HepG2 (cell line): ENCODE results near the gene NR3C2. TPM values are rescaled to one million over a fixed set of nuclear protein-coding genes. Genes with fewer than 3 reads are reported as not detected.

Experiments used
- BCL6 ChIP-seq: IDR thresholded peaks from 2 replicates; pipeline ENCODE4 v1.6.1; 2016; ENCODE audit warnings: missing genetic modification reagents, missing compliant biosample characterization
- FLYWCH1 ChIP-seq: sonication (generic); formaldehyde crosslinking; IDR thresholded peaks from 2 replicates; pipeline ENCODE4 v1.8.1; 2023; ENCODE audit warnings: mild to moderate bottlenecking, missing genetic modification reagents
- FOXO1 ChIP-seq: sonication (generic); formaldehyde crosslinking; IDR thresholded peaks from 2 replicates; pipeline ENCODE4 v1.4.0; 2020; ENCODE audit warnings: missing genetic modification reagents
- GFI1 ChIP-seq: sonication (generic); formaldehyde crosslinking; IDR thresholded peaks from 2 replicates; pipeline ENCODE4 v1.5.0; 2020; ENCODE audit warnings: missing genetic modification reagents, mild to moderate bottlenecking, borderline replicate concordance
- LCORL ChIP-seq, 2 experiments: fragments of 450-650 bp in 1 of 2; sonication (generic) in 1 of 2; formaldehyde crosslinking in 1 of 2; IDR thresholded peaks; 2 replicates each; pipeline versions ENCODE4 v1.5.0 to v1.6.1; 2017 to 2020; ENCODE audit warnings: antibody characterized with exemption in 1 of 2, missing genetic modification reagents in 1 of 2
- NCOA2 ChIP-seq: sonication (generic); formaldehyde crosslinking; IDR thresholded peaks from 2 replicates; pipeline ENCODE4 v1.8.0; 2022; ENCODE audit warnings: inconsistent platforms
- NCOR1 ChIP-seq: fragments of 200-600 bp; sonication (generic); IDR thresholded peaks from 2 replicates; pipeline ENCODE4 v1.7.0; 2017; ENCODE audit warnings: antibody characterized with exemption, low read length, borderline replicate concordance
- SIN3A ChIP-seq: IDR thresholded peaks from 2 replicates; pipeline ENCODE4 v1.6.1; 2011; ENCODE audit warnings: low read depth, mild to moderate bottlenecking, control low read depth, low read length, borderline replicate concordance
- SMAD3 ChIP-seq: sonication (generic); formaldehyde crosslinking; IDR thresholded peaks from 2 replicates; pipeline ENCODE4 v1.4.0; 2020; ENCODE audit warnings: missing genetic modification reagents
- SOX5 ChIP-seq: IDR thresholded peaks from 2 replicates; pipeline ENCODE4 v1.6.1; 2016; ENCODE audit warnings: borderline replicate concordance
- ZBTB7B ChIP-seq: sonication (generic); formaldehyde crosslinking; IDR thresholded peaks from 2 replicates; pipeline ENCODE4 v1.4.0; 2020; ENCODE audit warnings: missing genetic modification reagents
- polyA plus RNA-seq, 8 experiments: library from polyadenylated mRNA; depleted of rRNA in 3 of 8; stranded (reverse) in 7 of 8; unstranded in 1 of 8; fragments of >200 nt; fragmentation: Illumina TruSeq in 4 of 8; extraction: Trizol in 4 of 8; gene quantifications; 2 replicates each; pipeline versions ENCODE4 v1.2.1 to v1.2.3, GENCODE V29; 2011 to 2016; ENCODE audit warnings: low read depth in 4 of 8, missing spikeins in 1 of 8, mixed read lengths in 1 of 8; ENCODE audit not compliant: insufficient read depth in 1 of 8
- total RNA-seq, 5 experiments: library from RNA; depleted of rRNA; stranded (reverse); fragments of >200 nt; fragmentation: Illumina TruSeq; extraction: Trizol; gene quantifications; 2 replicates each; pipeline ENCODE4 v1.2.3, GENCODE V29; 2016; ENCODE audit warnings: low read depth in 1 of 5
- TF ChIP-seq, protein P1 (sequence below): sonication (generic); formaldehyde crosslinking; conservative IDR thresholded peaks from 2 replicates; pipeline ENCODE4 v1.4.0; 2020; ENCODE audit warnings: mild to moderate bottlenecking, missing genetic modification reagents, moderate library complexity
- TF ChIP-seq, protein P2 (sequence below): sonication (generic); formaldehyde crosslinking; IDR thresholded peaks from 2 replicates; pipeline ENCODE4 v1.5.0; 2020; ENCODE audit warnings: missing genetic modification reagents, mild to moderate bottlenecking, borderline replicate concordance
- TF ChIP-seq, protein P3 (sequence below): sonication (generic); formaldehyde crosslinking; IDR thresholded peaks from 2 replicates; pipeline ENCODE4 v1.4.0; 2020; ENCODE audit warnings: missing genetic modification reagents
- TF ChIP-seq, protein P4 (sequence below): sonication (generic); formaldehyde crosslinking; IDR thresholded peaks from 2 replicates; pipeline ENCODE4 v1.4.0; 2020; ENCODE audit warnings: missing genetic modification reagents
- TF ChIP-seq, protein P5 (sequence below): sonication (generic); formaldehyde crosslinking; IDR thresholded peaks from 2 replicates; pipeline ENCODE4 v1.4.0; 2020; ENCODE audit warnings: missing genetic modification reagents, borderline replicate concordance

NR3C2 gene
- total and polyA plus RNA-seq, 2 of the 13 experiments (the other 11 are each of a cell fraction or from before 2014, with no cell fraction given) = 0.26 to 0.46 TPM

DNA sequence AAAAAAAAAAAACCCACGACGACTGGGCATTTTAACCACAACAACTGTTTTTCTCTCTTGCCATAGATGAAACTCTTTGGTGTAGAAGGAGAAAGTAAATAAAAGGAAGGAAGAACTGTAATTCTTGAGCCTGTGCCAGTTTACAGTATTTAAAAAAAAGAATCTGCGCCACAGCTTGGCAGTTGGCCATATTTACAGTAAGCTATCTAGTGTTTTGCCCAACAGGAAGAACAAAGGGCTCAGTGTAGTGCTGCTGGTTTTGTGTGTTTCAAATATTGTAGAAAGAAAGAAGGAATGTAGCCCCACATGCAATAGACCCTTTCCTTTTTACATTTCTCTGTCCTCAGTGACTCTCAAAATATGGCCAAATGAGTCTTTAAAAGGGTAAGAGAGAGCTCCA, 66.1 kb downstream of the NR3C2 start (continued):
- peak; percentile 81 for TF ChIP-seq BCL6 (CRISPR knock-in tag)
- TF ChIP-seq, protein P1, sequence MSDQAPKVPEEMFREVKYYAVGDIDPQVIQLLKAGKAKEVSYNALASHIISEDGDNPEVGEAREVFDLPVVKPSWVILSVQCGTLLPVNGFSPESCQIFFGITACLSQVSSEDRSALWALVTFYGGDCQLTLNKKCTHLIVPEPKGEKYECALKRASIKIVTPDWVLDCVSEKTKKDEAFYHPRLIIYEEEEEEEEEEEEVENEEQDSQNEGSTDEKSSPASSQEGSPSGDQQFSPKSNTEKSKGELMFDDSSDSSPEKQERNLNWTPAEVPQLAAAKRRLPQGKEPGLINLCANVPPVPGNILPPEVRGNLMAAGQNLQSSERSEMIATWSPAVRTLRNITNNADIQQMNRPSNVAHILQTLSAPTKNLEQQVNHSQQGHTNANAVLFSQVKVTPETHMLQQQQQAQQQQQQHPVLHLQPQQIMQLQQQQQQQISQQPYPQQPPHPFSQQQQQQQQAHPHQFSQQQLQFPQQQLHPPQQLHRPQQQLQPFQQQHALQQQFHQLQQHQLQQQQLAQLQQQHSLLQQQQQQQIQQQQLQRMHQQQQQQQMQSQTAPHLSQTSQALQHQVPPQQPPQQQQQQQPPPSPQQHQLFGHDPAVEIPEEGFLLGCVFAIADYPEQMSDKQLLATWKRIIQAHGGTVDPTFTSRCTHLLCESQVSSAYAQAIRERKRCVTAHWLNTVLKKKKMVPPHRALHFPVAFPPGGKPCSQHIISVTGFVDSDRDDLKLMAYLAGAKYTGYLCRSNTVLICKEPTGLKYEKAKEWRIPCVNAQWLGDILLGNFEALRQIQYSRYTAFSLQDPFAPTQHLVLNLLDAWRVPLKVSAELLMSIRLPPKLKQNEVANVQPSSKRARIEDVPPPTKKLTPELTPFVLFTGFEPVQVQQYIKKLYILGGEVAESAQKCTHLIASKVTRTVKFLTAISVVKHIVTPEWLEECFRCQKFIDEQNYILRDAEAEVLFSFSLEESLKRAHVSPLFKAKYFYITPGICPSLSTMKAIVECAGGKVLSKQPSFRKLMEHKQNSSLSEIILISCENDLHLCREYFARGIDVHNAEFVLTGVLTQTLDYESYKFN (CRISPR knock-in tag) = peak; percentile 75
- TF ChIP-seq SIN3A = no peak
- peak; percentile 92 for TF ChIP-seq SOX5 (CRISPR knock-in tag)
- TF ChIP-seq LCORL (IDR thresholded peaks at IDR 0.05) = no peak
- 0 out of 2 replicates have a peak, but pooled peaks have one; percentile 38 for TF ChIP-seq LCORL (CRISPR knock-in tag; IDR thresholded peaks at IDR 0.05)
- TF ChIP-seq GFI1 (CRISPR knock-in tag) = 0 out of 2 replicates have a peak, but pooled peaks have one; percentile 24
- TF ChIP-seq NCOA2 = peak; percentile 82
- TF ChIP-seq, protein P2, sequence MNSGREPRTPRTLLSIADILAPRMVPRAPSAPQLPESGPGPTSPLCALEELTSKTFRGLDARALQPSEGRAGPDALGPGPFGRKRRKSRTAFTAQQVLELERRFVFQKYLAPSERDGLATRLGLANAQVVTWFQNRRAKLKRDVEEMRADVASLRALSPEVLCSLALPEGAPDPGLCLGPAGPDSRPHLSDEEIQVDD (CRISPR knock-in tag) = no peak
- TF ChIP-seq ZBTB7B (CRISPR knock-in tag) = peak; percentile 73
- TF ChIP-seq, protein P3, sequence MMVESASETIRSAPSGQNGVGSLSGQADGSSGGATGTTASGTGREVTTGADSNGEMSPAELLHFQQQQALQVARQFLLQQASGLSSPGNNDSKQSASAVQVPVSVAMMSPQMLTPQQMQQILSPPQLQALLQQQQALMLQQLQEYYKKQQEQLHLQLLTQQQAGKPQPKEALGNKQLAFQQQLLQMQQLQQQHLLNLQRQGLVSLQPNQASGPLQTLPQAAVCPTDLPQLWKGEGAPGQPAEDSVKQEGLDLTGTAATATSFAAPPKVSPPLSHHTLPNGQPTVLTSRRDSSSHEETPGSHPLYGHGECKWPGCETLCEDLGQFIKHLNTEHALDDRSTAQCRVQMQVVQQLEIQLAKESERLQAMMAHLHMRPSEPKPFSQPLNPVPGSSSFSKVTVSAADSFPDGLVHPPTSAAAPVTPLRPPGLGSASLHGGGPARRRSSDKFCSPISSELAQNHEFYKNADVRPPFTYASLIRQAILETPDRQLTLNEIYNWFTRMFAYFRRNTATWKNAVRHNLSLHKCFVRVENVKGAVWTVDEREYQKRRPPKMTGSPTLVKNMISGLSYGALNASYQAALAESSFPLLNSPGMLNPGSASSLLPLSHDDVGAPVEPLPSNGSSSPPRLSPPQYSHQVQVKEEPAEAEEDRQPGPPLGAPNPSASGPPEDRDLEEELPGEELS (CRISPR knock-in tag) = peak; percentile 73
- 0 out of 2 replicates have a peak, but pooled peaks have one; percentile 48 for TF ChIP-seq SMAD3 (CRISPR knock-in tag)
- 0 out of 2 replicates have a peak, but pooled peaks have one; percentile 13 for TF ChIP-seq NCOR1
- TF ChIP-seq, protein P4, sequence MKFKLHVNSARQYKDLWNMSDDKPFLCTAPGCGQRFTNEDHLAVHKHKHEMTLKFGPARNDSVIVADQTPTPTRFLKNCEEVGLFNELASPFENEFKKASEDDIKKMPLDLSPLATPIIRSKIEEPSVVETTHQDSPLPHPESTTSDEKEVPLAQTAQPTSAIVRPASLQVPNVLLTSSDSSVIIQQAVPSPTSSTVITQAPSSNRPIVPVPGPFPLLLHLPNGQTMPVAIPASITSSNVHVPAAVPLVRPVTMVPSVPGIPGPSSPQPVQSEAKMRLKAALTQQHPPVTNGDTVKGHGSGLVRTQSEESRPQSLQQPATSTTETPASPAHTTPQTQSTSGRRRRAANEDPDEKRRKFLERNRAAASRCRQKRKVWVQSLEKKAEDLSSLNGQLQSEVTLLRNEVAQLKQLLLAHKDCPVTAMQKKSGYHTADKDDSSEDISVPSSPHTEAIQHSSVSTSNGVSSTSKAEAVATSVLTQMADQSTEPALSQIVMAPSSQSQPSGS = no peak
- TF ChIP-seq, protein P5, sequence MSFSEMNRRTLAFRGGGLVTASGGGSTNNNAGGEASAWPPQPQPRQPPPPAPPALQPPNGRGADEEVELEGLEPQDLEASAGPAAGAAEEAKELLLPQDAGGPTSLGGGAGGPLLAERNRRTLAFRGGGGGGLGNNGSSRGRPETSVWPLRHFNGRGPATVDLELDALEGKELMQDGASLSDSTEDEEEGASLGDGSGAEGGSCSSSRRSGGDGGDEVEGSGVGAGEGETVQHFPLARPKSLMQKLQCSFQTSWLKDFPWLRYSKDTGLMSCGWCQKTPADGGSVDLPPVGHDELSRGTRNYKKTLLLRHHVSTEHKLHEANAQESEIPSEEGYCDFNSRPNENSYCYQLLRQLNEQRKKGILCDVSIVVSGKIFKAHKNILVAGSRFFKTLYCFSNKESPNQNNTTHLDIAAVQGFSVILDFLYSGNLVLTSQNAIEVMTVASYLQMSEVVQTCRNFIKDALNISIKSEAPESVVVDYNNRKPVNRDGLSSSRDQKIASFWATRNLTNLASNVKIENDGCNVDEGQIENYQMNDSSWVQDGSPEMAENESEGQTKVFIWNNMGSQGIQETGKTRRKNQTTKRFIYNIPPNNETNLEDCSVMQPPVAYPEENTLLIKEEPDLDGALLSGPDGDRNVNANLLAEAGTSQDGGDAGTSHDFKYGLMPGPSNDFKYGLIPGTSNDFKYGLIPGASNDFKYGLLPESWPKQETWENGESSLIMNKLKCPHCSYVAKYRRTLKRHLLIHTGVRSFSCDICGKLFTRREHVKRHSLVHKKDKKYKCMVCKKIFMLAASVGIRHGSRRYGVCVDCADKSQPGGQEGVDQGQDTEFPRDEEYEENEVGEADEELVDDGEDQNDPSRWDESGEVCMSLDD (CRISPR knock-in tag) = no peak
- peak; percentile 66; the same call in 1 of the 2 replicates for TF ChIP-seq FOXO1
- TF ChIP-seq FLYWCH1 (CRISPR knock-in tag) = no peak
